Lower lobe of right lung (tissue), 2 donors: ENCODE results near the gene ZFHX3. TPM values are rescaled to one million over a fixed set of nuclear protein-coding genes. Genes with fewer than 3 reads are reported as not detected.

Experiments used
- ATAC-seq, 2 donors: fragments of 200-7000 bp; cut with Tn5 transposase; one replicate each; pipeline ENCODE4 v1.9.1; 2020 to 2022; ENCODE audit warnings: mild to moderate bottlenecking in 2 of 2, moderate library complexity in 2 of 2
- DNase-seq: peaks from one replicate; pipeline ENCODE4 v3.0.0-alpha.2; 2020
- H3K27ac ChIP-seq: fragments of 200-600 bp; one replicate; pipeline ENCODE4 v1.8.0; 2022
- H3K27me3 ChIP-seq: fragments of 200-600 bp; one replicate; pipeline ENCODE4 v1.8.0; 2022; ENCODE audit warnings: low read depth
- H3K36me3 ChIP-seq: fragments of 200-600 bp; one replicate; pipeline ENCODE4 v1.8.0; 2022; ENCODE audit warnings: mild to moderate bottlenecking
- H3K4me1 ChIP-seq: fragments of 200-600 bp; one replicate; pipeline ENCODE4 v1.8.0; 2022
- H3K4me3 ChIP-seq: fragments of 200-600 bp; one replicate; pipeline ENCODE4 v1.8.0; 2022; ENCODE audit warnings: mild to moderate bottlenecking
- H3K9me3 ChIP-seq: fragments of 200-600 bp; one replicate; pipeline ENCODE4 v1.8.0; 2022
- CTCF ChIP-seq: fragments of 200-600 bp; IDR thresholded peaks from one replicate; pipeline ENCODE4 v1.8.0; 2022; ENCODE audit warnings: antibody characterized with exemption, mild to moderate bottlenecking
- intact Hi-C: fragments of 100-400 bp; cut with DNase I; formaldehyde crosslinking; loops from one replicate; pipeline ENCODE4 v1.11.0; 2022
- long read RNA-seq: library from polyadenylated mRNA; unstranded; transcript quantifications from one replicate; pipeline ENCODE4 v2.0.0, GENCODE V29; 2021
- total RNA-seq: library from RNA; stranded (reverse); fragmentation: NEBNext Ultra II Directional; extraction: Animal tissue kit (Norgen Biotek cat#: 25700); gene quantifications from one replicate; pipeline ENCODE4 v1.2.1, GENCODE V29; 2021
- donor health status: DM: no; HTN: yes; CAD: no; lungs with severe emphysema.

ZFHX3 gene
- total RNA-seq = 29.3 TPM
- long read RNA-seq, partial matches to known transcripts = 24 of 72 reads
- long read RNA-seq, other reads (novel, unspliced or antisense) = 48 of 72 reads

GRCh38 chr16:73047536-73048291, at the start of gene ZFHX3:
TSS of gene ZFHX3 (minus strand) at chr16:73048128. CDS start at chr16:72960145, 87,983 bp downstream.
- peak; percentile 84 for DNase-seq
- intact Hi-C loops = no loop called here
- peak within 1 kb of the TSS; percentile 79 for H3K4me3 ChIP-seq
- peak; percentile 84 to 85 for ATAC-seq
- H3K9me3 ChIP-seq = no peaks in the 10 kb centered on the region
- no peak for TF ChIP-seq CTCF
- no peaks in the 10 kb centered on the region for H3K36me3 ChIP-seq
- H3K27me3 ChIP-seq = no peaks in the 10 kb centered on the region
- peaks cover 78% of the 10 kb centered on the region for H3K4me1 ChIP-seq
- peak within 1 kb of the TSS; percentile 95 for H3K27ac ChIP-seq

GRCh38 chr16:73096510-73096909, 48.6 kb upstream of the ZFHX3 start:
- intact Hi-C loops = no loop called here
- DNase-seq (no peak), ATAC-seq (no peak)

GRCh38 chr16:73095885-73096421, 48.0 kb upstream of the ZFHX3 start:
- Histone ChIP-seq H3K4me1 (no peaks in the 10 kb centered on the region), H3K4me3 (no peak overlapping the region), H3K27me3 (no peaks in the 10 kb centered on the region), H3K27ac (no peak overlapping the region), H3K9me3 (no peaks in the 10 kb centered on the region), H3K36me3 (no peaks in the 10 kb centered on the region)
- DNase-seq (no peak), ATAC-seq (no peak)
- no peak for TF ChIP-seq CTCF
- intact Hi-C loops = no loop called here

More at GRCh38 chr16:73096510-73096909, 48.6 kb upstream of the ZFHX3 start:
- Histone ChIP-seq H3K27ac (no peak overlapping the region), H3K36me3 (no peaks in the 10 kb centered on the region), H3K4me1 (no peaks in the 10 kb centered on the region), H3K4me3 (no peak overlapping the region), H3K27me3 (no peaks in the 10 kb centered on the region), H3K9me3 (no peaks in the 10 kb centered on the region)
- TF ChIP-seq CTCF = no peak

- no peaks in the 10 kb centered on the region for H3K27me3 ChIP-seq
- intact Hi-C loops = no loop called here
- H3K27ac ChIP-seq = no peak overlapping the region
- H3K36me3 ChIP-seq = no peaks in the 10 kb centered on the region
- ATAC-seq (no peak), DNase-seq (no peak)
- H3K4me3 ChIP-seq = no peak overlapping the region
- H3K4me1 ChIP-seq = no peaks in the 10 kb centered on the region
- H3K9me3 ChIP-seq = no peaks in the 10 kb centered on the region
- TF ChIP-seq CTCF = no peak
Observed at GRCh38 chr16:73095142-73095820, 47.4 kb upstream of the ZFHX3 start.

- no peaks in the 10 kb centered on the region for H3K4me1 ChIP-seq
- H3K36me3 ChIP-seq = no peaks in the 10 kb centered on the region
- no peak for DNase-seq
- H3K27ac ChIP-seq = no peak overlapping the region
- intact Hi-C loops = no loop called here
- H3K4me3 ChIP-seq = no peak overlapping the region
- no peaks in the 10 kb centered on the region for H3K27me3 ChIP-seq
- H3K9me3 ChIP-seq = no peaks in the 10 kb centered on the region
- no peak for TF ChIP-seq CTCF
- no peak for ATAC-seq
Observed at GRCh38 chr16:73094371-73094770, 46.4 kb upstream of the ZFHX3 start.
